GM18873 (cell line): Measurements from ENCODE around the gene HDAC4.
"Not testable (repeated sequence)": the region's sequence is repeated elsewhere in the genome, so short reads cannot be mapped to it uniquely, and the experiment has no call there.

Experiments
- ATAC-seq: cut with Tn5 transposase; IDR thresholded peaks from one replicate; pipeline ENCODE4 v1.9.1; 2021; ENCODE audit warnings: mild to moderate bottlenecking, moderate library complexity, moderate number of reproducible peaks; ENCODE audit not compliant: unreplicated experiment, low FRiP score

HDAC4 gene

DNA sequence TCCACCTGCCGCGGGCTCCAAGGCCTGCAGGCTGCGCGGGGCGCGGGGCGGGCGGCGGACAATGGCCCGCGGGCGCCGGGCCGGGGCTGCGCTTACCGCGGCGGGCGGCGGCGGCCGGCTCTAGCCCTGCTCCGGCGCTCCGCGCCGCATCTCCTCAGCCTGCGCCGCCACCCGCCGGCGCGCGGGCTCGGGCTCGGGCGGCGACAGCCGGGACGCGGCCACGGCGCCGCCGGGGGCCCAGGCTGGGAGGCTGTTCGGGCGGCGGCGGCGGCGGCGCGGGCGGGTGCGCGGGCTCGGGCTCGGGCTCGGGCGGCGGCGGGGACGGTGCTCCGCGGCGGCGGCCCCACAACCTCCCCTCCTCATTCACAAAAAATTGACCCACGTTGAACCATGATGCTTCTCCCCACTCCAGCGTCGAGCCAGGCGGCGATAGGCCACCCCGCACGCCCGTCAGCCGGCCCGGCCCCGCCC, at the start of gene HDAC4:
HDAC4 (minus strand) TSS at position 425 of the 471 bp plus-strand sequence. CDS start 48,321 bp downstream, outside the sequence.
- ATAC-seq = no peak

DNA sequence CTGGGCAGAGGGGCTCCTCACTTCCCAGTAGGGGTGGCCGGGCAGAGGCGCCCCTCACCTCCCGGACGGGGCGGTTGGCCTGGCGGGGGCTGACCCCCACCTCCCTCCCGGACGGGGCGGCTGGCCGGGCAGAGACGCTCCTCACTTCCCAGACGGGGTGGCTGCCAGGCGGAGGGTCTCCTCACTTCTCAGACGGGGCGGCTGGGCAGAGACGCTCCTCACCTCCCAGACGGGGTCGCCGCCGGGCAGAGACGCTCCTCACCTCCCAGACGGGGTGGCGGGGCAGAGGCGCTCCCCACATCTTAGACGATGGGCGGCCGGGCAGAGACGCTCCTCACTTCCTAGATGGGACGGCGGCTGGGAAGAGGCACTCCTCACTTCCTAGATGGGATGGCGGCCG, 48.6 kb upstream of the HDAC4 start:
- not testable (repeated sequence) for ATAC-seq

DNA sequence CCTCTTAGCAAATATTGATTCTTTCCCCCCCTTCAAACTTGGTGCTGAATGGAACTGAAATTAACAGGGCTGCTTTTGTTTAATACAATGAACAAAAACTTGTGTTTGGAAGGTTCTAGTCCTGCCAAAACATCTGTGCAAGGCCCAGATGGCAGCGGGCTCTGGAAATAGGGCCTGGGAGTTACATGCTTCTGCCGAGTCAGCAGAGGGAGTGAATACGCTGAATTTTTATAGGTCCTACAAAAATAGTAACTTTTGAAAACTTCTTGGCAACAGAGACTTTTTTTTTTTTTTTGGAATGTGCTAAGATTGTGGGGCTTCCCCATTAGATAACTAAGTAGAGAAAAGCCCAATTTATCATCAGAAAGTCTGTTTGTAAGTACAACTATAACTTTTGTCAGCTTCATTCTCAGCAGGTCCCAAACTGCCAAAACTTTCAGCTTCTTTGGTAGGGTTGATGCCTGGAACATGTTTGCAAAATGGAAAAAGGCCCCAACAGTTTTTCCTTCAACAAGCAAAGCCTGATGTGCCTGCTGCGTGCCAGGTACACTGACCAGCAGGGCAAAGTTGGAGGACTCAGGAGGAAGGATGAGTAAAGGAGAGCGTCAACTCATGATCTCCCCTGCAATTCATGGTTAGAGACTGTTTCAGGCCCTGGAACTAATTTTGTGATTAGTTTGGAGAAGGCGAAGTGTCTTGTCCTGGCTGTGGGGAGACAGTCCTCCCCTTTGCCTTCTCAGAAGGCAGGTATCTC, 45.1 kb upstream of the HDAC4 start:
- no peak for ATAC-seq

DNA sequence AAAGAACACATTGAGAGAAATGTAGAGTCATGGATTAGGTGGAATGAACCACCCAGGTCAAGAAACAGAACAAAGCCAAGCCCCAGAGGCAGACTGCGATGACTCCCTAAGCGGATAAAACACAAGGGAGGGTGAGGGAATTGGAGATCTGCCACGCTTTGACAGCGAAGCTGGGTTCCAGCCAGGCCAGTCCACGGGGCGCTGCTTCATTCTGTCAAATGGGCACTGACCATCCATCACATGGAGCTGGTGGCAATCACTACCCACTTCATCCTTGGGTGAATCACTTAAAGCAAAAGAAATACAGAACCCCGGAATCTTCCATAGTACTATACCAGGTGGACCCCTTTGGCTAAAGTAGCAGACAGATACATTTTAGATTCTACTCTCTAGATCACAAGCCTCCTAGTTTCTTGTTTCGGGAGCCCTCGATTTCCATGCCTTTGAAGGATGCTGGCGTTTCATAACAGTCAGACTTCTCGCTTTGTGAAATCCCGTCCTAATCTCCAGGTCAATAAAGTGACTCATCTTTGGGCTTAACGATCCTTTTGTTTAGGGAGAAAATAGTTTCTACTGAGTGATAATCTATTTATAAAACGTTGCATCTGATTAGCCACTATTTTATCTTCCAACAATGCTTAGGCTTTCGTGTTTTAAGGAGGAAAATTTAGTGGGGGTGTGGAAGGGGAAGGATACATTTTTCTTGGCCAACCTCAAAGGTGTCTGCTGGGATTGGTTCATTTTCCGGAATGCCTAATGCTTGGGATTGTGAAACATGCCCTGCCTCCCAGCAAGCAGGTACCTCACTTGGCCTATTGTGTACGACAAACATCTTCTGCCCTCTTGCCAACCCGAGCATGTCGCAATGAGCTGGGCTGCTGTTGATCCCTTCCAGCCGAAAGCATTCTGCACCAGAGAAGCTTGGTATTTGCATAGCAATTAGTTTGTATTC, 44.1 kb upstream of the HDAC4 start:
- ATAC-seq = no peak

DNA sequence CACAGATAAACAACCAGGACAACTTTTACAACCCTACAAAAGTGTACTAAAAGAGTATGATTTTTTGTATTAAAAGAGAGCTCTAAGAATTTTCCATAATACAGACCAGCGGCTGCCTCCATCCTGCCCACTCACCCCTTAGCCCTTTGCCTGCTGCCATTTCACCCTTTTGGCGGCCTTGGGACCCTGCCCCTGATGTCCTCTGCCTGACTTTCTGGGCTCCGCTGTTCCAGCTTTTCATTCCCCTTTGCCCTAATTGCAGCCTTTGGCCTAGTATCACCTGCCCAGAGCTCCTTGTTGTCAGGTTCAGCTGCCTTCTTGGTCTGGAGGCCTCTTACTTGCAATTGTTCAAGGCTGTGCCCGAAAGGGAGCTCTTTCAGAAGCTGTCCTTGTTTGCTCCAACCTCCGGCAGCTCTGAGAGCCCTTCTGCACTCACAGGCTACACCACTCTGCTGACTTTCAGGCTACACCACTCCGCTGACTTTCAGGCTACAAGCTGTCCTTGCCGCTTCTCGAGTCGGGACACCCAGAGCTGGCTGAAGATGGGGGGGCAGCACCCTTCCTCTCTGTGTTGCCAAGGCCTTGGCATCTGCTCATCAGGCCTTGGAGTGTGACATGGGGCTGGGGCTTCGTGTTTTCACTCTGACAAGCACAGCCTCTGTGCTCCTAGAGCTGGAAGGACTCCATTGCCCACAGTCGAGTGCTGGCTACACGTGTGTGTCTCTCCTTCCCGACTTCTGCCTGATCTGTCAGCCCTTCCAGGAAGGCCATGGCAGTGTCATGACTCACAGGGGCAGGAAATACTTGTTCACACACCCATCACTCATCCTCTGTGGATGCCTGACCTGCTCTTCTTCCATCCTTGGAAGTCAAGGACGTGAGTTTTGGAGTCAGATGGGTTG, 43.1 kb upstream of the HDAC4 start:
- ATAC-seq = no peak

DNA sequence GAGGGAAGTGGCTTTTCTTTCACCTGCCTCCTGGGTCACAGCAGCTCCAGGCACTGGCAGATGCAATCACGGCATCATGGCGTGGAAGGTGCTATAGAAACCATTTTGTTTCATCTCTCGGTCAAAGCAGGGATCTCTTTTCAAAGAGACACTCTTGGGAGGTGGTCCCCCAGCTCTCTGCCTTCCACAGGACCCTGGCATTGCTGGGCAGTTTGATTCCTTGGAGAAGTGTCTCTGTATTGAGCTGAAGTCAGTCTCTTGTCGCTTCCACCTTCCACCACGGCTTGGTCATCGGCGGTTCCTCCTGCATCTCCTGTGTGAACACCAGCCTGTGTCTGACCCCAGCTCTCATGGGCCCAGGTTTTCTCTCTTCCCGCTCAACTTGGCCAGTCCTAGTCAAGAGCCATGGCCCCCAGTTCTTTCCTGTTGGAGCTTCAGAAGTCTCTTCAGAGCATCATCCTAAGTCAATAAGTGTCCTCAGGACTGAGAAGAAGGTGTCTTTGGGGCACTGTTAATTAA, 42.3 kb upstream of the HDAC4 start:
- no peak for ATAC-seq

DNA sequence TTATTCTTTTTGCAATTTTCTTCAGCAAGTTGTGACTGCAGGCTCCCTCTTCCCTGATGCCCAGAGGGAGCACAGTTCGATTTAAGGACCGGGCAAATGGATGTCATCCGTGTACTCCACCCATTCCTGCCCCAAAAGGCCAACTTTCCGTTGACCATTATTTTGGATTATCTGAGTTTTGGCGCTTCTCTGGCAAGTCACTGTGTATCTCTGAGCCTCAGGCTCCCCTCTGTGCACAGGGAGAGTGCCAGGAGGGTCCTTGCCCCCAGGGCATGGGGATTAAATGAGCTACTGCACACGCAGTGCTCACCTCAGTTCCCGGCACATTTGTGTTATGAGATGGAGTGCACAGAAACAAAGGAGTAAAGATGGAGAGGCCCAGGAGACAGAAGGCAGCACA, 41.4 kb upstream of the HDAC4 start:
- no peak for ATAC-seq

DNA sequence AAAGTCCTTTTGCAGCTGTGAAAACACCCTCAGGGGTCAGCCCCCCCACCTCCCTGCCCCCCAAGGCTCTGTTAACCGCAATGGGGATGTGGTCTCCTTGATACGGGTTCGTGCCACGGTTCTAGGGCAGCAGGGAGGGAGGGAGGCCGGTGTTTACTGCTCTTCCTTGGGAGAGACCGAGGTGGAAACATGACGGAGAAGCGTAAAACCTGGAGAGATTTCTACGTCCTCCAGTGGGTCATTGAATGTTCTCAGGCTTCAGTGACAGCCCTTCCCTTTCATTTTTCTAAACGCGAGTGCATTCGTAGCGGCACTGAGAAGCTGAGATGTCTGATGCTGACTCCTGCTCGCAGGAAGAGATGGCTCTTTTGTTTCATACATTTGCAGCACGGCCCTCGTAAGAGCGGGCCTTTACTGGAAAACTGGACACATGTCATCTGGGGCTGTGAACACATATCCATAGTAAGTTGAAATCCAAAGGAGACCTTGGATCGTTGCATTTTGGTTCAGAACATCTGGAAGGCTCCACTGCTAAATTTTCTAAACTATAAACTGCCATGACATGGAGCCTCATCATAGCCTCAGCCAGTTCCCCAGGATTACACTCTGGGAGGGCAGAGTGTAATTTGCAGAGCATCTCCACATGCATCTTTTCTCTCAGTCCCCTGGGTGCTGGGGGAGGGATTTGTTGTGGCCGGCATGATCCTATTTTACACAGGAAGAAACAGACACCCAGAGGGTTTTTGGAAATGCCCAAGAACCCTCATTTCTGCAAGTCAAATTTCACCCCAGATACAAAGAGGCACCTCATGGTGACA, 40.6 kb upstream of the HDAC4 start:
- no peak for ATAC-seq

DNA sequence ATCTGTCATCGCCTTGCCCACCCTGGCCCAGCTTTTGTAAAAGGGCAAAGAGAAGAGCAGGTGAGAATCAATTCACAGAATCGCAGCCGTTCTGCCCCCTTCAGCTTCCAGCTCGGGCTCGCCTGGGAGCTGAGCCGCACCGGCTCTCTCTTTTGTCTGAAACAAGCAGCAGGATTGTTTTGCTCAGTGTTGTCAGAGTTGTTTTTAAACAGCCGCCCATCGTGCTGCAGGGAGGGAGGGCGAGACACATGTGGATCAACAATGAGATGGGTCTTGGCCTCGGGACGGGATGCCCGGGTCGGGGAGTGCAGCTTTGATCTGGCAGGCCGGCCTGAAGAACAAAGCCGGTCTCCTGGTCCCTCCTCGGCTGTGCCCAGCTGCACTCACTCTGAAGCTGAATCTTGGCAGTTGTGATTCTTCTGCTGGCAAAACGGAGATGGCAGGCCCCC, 39.7 kb upstream of the HDAC4 start:
- ATAC-seq = no peak

DNA sequence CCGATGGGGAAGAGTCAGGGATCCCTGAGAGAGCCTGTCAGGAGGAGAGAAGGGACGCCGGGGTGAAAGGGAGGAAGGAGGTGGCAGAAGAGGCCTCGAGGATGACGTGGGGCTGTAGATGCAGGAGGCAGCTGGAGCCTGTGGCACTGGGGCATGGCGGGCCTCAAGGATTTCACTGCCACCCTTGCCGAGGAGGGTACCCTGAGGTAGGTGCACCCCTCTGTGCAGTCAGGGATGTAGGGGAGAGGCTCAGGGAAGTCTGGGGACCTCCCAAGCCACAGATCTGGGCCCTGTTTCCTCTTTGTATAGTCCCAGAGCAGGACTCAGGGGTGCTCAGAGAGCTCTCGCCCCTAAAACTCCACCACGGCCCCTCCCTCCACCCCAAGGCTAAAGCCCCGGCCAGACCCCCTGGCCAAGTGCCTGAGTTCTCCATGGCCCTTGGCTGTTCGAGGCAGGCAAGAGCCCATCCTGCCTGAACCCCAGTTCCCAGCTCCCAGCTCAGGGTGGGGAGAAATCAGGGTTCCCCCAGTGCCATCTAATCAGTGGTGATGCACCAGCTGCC, 39.0 kb upstream of the HDAC4 start:
- ATAC-seq = no peak

DNA sequence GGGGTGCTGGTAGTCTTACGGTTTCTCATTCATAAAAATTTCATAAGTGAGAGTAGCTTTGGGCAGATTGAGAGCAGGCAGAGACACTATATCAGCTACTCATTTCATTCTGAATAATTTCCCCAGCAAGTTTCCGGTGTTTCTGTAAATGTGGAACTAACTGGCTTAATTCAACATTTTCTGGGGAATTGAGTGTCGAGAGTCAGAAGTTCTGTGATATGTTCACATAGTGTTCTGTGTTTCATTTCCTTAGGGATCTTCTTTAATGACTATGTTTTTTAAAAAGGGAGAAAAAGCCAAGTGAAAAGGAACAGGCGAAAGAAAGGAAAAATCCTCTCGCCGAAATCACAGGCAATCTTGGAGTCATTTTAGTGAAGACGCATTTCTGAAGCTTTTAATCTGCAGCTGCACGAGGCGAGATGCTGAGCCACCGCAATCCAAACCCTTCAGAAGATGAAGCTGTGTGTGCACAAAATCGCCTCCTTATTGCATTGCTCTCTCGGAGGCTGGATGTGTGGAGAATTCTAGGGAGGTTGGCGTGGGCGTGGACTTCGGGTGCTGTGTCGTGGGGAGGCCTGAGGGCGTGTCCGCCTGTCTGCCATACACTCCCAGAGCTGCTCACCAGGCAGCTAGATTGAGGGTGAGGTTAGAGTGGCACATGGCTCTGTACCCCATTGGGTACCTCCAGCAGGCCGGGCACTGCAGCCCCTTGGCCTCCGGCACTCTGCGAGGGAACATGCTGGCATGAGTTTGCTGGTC, 38.4 kb upstream of the HDAC4 start:
- ATAC-seq = no peak

DNA sequence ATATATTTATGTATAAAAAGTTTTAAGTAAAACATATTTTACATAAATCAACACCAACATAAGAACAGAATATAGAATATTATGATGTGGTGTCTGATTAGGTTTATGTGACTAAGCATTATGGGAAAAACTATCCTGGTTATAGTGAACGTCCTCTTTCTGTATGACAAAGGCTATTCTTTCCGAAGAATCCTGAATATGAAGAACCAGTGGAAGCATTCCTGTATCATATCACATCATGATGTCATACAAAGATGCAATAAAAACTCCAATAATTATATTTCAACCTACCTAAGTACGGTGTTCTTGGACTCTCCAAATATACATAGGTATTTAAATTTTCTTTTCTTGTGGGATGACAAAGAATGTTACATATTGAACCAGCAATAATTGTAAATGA, 37.5 kb upstream of the HDAC4 start:
- ATAC-seq = no peak

DNA sequence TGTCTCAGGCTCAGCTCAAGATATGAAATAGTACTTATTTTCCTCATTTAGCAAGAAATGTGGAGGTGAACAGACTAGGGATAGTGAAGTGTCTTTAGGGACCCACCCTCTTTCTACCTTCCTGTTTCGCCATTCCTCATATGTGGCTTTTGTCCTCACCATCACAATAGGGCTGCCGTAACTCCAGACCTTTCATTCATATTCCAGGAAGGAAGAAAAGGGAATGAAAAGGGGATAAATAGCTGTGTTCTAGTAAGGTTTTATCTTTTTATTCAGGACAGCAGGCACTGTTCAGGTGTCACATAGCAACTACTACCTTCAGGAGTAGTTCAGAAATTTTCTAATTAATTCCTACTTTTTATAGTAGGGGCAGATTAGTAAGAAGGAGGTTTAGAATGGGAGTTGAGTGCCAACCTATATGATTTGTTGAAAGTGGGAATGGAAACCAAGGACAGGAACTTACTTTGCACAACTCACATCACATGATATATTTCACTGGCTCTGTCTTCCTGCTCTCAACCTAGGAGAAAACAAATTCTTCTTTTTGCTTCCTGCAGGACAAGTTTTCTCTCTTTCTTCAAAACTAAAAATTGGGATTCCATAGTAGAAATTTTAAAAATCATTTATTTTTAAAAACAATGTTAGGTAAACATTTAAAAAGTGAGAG, 36.0 kb upstream of the HDAC4 start:
- no peak for ATAC-seq

DNA sequence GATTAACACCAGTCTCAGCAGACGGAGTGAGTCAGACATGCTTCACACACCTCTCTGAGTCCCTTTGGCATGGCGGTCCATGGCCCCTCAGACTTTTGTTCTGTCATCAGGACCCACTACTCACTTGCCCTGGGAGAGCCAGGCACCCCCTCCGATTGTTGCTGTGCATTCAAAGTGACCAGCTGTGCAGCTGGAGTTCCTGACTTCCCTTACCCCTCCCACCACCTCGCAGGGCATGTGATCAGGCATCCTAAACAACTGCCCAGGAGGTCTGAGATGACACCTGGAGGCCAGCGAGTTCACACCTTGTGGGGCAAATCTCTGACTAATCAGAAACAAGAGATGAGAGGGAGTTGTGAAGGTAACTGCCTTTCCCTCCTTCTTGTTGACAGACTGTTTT, 35.3 kb upstream of the HDAC4 start:
- ATAC-seq = no peak

DNA sequence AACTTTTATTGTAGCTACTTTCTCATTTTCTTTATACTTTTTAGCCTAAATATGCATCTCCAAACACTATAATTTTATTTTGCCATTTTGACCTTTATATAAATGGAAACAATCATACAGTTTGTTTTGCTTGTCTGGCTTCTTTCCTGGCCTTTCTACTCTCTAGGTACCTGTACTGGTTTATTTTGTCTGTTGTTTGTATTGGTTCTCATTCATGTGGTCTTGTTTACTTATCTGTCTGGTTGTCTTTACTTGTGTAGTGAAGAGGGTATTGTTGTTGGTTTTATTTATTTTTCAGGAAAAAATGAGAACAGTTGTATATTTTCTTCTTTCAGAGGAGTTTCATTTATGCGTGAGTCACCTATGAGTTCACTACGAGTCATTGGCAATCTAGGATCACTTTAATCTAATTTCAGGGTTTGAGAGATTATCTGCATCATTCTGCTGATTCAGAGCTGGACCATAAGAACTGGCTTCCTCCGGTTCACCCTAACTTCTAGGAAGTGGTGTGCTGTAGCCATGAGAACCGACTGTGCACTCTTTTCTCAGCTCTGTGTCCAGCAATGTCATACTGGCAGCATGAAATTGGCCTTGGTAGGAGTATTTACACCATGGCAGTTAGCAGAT, 33.1 kb upstream of the HDAC4 start:
- no peak for ATAC-seq

DNA sequence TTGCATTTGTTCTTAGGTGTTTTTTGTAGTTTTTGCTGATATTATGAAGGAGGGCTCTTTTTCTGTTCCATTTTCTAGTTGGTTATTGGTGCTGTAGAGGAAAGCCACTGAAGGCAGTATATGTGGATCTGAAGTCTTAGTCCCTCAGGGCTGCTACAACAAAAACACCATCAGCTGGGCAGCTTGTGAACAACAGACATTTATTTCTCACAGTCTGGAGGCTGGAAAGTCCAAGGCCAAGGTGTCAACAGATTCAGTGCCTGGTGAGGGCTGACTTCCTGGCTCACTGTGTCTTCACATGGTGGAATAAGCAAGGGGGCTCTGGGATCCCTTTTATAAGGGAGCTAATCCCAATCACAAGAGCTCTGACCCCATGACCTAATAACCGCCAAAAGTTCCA, 31.4 kb upstream of the HDAC4 start:
- no peak for ATAC-seq

DNA sequence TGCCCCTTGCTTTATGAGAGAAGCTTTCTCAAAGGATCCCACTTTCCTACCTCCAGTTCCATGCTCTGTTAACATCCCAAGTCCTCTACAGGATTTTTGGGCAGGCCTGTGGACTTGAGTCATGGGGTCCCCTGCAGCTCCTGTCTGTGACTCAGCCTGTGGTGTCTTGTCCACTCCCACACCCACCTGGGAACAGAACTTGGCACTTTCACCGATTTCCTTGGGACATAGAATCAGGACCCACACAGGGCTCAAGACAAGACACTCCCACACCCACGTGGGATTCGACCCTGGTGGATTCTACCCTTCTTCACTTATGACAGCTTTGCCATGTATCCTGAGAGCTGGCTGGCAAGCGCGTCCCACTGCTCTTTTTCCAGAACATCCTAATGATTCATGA, 30.7 kb upstream of the HDAC4 start:
- ATAC-seq = no peak
